Erythroblast (primary cell): Measurements from ENCODE around the gene LRMDA.

Experiments
- DNase-seq, 2 experiments: peaks; one replicate each; lab custom pipeline; 2025; lab: John Stamatoyannopoulos, UW
- GATA1 ChIP-seq: IDR thresholded peaks from 2 replicates; pipeline ENCODE4 v1.6.1; 2011; ENCODE audit warnings: low read depth, mild to moderate bottlenecking, control low read depth, low read length, moderate library complexity
- POLR2A ChIP-seq: IDR thresholded peaks from 2 replicates; pipeline ENCODE4 v1.6.1; 2011; ENCODE audit warnings: mild to moderate bottlenecking, low read length

The LRMDA gene

DNA sequence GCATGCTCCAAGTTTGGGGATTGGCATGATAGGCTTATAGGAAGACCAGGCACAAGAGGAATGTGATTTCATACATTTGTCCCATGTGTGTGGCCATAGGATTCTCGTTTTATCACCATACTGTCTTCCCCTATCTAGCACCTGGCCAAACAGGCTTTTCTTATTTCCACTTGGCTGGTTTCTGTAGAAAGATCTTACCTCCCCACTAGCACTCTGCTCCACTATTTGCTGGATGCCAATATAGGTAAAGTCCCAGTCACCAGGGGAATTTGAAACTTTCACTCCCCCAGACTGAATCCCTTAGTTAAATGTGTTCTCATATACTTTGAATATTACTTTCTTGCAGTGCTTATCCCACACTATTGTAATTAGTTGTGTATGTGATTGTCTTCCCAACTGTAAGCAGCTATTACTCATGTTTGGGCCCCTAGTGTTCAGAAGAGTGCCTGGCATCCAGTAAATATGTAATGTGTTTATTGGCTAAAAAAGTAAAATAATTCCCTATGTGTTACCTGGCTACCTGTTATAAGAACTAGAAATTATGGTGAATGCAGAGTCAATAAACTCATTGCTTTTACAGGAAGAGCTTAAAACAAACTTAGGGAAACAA, 109.0 kb downstream of the LRMDA start:
- TF ChIP-seq GATA1 (no peak), POLR2A (no peak)
- no peak for DNase-seq

DNA sequence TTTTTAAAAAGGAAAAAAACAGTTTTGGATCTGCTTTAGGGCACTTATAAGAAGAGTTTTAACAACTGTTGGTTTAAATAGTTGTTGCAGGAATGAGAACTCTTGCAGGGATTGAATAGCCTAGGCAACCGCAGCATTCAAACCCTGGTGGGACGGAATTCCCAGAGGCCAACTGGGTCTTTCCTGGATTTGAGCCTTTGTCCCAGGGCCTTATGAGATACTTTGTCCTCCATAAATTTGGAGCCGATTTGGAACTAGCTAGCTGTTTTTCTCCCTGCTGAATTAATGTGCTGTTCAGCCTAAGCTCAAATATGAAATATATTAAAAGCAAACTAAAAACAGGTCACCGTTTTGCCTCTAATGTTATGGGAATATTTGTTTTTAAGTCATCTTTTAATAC, 109.6 kb downstream of the LRMDA start:
- no peak for DNase-seq
- TF ChIP-seq POLR2A (no peak), GATA1 (no peak)

DNA sequence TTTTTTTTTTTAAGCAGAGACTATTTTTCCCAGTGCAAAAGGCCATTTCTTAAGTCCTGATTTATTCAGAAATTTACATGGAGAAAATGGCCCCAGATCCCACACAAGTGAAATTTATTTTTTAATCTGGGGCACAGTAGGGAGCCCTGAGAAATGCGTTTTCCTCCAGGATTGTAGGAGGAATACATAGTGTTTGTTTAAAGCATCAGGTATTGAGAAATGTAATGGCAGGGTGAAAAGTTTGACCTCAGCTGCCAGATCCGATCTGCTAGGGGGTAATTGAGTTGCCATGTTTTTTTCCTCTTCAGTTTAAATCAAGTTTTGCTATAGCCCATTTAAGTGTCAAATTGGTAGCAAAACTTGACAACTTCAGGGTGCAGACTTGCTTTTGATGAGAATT, 110.0 kb downstream of the LRMDA start:
- TF ChIP-seq POLR2A, result no peak
- no peak for DNase-seq

- TF ChIP-seq GATA1, result no peak
- no peak for TF ChIP-seq POLR2A
Measured at GRCh38 chr10:75542084-75542483, 110.7 kb downstream of the LRMDA start.

GRCh38 chr10:75542906-75543305, 111.5 kb downstream of the LRMDA start:
- no peak for DNase-seq
- TF ChIP-seq POLR2A (no peak), GATA1 (no peak)

More at GRCh38 chr10:75542084-75542483, 110.7 kb downstream of the LRMDA start:
- no peak for DNase-seq

GRCh38 chr10:75544386-75544785, 113.0 kb downstream of the LRMDA start:
- DNase-seq, result no peak
- TF ChIP-seq GATA1 (no peak), POLR2A (no peak)

GRCh38 chr10:75544993-75545706, 113.7 kb downstream of the LRMDA start:
- no peak for DNase-seq
- no peak for TF ChIP-seq POLR2A
- no peak for TF ChIP-seq GATA1

DNA sequence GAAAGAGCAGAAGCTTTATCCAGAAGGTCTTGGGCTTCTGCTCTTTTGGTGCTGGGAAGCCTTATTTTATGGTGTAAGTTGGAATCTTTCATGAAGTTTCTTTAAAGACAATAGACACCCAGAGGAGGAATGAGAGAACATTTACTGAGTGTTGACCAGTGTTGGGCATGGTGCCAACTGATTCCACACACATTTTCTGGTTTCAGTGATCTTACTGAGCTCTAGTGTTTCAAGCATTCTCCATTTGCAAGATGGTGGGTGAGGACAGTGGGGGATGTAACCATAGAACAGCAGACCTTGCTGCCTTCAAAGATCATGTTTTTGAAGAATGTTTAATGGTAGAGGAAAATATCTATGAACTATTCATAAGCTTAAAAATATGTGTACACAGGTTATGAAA, 114.6 kb downstream of the LRMDA start:
- no peak for DNase-seq
- no peak for TF ChIP-seq GATA1
- TF ChIP-seq POLR2A, result no peak

DNA sequence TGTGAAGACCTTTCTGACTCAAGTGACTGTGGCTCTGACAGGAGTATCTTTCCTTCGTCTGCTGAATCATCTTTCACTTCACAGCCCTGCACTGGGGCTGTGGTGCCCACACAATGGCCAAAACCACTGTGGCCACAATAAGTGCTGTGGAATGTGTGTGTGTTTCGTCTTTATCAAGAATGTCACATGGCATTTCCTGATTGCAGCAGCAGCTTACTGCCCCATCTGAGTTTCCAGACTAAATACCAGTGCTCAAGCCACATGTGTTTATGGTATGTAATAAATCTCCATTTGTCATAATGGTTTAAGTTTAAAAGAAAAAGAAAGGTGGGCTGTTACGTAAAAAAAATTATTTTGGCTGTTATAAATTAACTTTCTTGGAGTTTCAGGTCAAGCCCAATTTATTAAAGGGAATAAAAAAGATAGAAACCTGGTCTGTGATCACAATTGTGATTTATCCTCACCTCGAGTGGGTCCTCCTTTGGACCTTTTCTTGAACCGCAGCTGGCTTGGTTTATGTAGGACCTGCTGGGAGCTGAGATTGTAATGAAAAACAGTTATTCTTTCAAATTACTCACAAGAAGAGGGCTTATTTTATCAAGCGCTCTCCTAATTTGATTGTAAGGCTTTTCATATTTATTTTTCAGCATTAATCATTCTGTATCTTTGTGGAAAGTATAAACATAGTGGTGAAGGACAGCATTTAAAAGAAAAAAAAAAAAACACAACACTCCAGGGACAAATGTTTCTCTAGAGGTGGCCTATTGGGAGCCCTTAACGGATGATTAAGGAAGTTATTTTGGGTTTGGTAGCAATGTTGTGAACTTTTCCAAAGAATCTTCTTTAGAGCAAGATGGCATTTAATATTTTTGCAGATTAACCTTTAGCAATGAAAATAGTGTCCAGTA, 116.2 kb downstream of the LRMDA start:
- TF ChIP-seq GATA1, result no peak
- TF ChIP-seq POLR2A, result no peak
- peak in 1 of 2 experiments; percentile 2 for DNase-seq

GRCh38 chr10:75548356-75548755, 116.9 kb downstream of the LRMDA start:
- DNase-seq, result no peak
- TF ChIP-seq POLR2A, result no peak
- no peak for TF ChIP-seq GATA1

DNA sequence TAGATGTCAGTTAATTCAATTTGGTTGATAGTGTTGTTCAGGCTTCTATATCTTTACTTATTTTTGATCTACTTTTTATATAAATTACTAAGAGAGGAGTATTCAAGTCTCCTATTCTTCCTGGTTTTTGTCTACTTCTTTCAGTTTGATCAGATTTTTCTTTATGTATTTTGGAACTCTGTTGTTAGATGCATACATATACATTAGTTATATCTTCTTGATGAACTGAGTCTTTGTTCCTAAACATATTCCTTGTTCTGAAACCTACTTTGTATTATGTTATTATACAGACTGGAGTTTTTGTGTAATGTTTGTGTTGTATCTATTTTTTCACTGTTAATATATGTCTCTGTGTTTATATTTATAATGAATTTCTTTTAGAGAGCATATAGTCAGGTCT, 118.8 kb downstream of the LRMDA start:
- no peak for DNase-seq
- TF ChIP-seq GATA1 (no peak), POLR2A (no peak)

DNA sequence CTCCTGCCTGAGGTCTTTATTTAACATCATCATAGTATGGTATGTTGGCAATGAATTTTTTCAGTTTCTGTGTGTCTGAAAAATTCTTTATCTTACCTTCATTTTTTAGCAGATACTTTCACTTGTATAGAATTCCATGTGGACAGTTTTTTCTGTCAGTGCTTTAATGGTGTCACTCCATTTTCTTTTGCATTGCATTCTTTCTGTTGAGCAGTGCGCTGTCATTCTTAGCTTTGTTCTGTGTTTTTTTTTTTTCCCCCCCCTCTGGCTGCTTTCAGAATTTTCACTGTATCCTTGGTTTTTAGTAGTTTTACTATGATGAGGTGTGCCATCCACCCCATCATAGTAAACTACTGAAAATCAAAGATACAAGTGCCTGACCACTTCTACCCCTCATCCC, 120.7 kb downstream of the LRMDA start:
- DNase-seq, result no peak
- TF ChIP-seq POLR2A (no peak), GATA1 (no peak)

DNA sequence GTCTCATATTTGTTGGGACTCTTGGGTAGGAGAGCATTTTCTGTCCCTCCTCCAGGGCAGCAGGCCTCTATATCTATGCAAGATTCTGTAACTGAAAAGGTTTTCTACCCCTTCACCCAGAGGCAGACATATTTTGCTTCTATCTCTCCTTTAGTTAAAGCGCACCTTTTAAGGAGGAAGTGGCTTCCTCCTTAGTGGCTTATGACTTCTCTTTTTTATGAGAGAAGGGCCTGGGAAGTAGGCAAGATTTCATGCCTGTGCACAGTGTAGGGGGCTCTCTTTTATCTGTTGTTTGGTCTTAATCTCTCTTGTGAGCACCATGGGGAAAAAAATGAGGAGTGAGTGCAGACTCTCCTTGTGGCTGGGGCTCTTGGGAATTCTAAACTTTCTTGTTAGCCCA, 122.1 kb downstream of the LRMDA start:
- TF ChIP-seq POLR2A, result no peak
- TF ChIP-seq GATA1, result no peak
- DNase-seq, result no peak

DNA sequence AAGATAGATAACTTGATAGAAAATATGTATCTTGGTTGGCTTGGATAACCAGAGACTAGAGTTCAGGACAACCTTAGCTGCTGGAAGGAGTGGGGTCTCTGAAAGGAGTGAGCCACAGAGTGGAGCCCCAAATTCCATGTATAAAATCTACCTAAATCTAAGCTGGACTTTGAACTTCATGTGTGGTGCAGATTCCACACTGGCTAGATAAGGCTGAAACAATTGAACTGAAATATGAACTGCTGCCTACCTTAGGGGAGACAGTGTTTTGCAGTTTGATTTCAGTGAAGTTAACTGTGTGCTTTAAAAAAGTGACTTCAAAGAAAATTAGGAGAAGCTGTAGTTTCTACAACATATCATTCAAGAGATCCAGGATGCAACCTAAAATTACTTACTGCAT, 123.9 kb downstream of the LRMDA start:
- DNase-seq, result no peak

More for the DNA sequence above, 123.9 kb downstream of the LRMDA start:
- no peak for TF ChIP-seq GATA1
- TF ChIP-seq POLR2A, result no peak
